ENCODE results near the gene COQ8A. TPM values are rescaled to one million over a fixed set of nuclear protein-coding genes. Genes with fewer than 3 reads are reported as not detected.

COQ8A gene
- total RNA-seq, 4 donors from 2014 or later = 46.0 to 80.5 (median 67.7) TPM

DNA sequence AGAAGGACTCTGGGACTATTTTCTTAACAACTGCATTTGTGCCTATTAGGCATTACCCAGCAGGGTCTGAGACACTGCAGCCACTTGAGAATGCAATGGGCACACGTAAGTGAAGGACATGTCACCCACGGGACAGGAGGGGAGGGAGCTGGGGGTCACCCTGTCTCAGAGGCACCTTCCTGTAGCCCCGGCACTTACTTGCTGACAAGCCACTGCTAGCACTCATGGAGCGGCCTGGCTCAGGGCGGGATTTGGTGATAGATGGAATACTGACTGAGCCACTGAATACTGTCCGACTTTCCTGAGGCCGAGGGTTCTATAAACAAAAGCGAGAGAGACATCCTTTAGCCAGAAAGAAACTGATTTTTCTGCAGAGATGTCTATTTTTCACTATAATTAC is 64.7 kb downstream of the COQ8A start:
- Histone ChIP-seq H3K4me3 (no peak overlapping the region), H3K36me3 (peaks cover 0 to 13% (median 0%) of the 10 kb centered on the region in 4 donors), H3K9me3 (no peaks in the 10 kb centered on the region), H3K27ac (no peak overlapping the region), H3K4me1 (no peaks in the 10 kb centered on the region), H3K27me3 (no peaks in the 10 kb centered on the region)
- intact Hi-C loops (cut with DNase I; ENCODE audit: low total_unique reads) (no loop called here), in situ Hi-C loops (cut with MboI; ENCODE audit: low pct_ligation_motif_present in 1 of 4, low pct_unique_long_range_greater_than_20kb in 1 of 4, low sequenced_read_pairs in 3 of 4) (no loop called here)
- TF ChIP-seq POLR2AphosphoS5 (IDR thresholded peaks at IDR 0.05) = no peak
- no peak for TF ChIP-seq POLR2A (IDR thresholded peaks at IDR 0.05)
- TF ChIP-seq EP300 (IDR thresholded peaks at IDR 0.05; ENCODE audit: low read depth) = no peak
- TF ChIP-seq, protein P1, sequence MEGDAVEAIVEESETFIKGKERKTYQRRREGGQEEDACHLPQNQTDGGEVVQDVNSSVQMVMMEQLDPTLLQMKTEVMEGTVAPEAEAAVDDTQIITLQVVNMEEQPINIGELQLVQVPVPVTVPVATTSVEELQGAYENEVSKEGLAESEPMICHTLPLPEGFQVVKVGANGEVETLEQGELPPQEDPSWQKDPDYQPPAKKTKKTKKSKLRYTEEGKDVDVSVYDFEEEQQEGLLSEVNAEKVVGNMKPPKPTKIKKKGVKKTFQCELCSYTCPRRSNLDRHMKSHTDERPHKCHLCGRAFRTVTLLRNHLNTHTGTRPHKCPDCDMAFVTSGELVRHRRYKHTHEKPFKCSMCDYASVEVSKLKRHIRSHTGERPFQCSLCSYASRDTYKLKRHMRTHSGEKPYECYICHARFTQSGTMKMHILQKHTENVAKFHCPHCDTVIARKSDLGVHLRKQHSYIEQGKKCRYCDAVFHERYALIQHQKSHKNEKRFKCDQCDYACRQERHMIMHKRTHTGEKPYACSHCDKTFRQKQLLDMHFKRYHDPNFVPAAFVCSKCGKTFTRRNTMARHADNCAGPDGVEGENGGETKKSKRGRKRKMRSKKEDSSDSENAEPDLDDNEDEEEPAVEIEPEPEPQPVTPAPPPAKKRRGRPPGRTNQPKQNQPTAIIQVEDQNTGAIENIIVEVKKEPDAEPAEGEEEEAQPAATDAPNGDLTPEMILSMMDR (IDR thresholded peaks at IDR 0.05) = no peak
- 87 to 88% methylated on average over 3 to 8 of the region's 8 CpGs for WGBS, 2 donors (ENCODE audit: low coverage in 1 of 2)
- DNase-seq = no peak

DNA sequence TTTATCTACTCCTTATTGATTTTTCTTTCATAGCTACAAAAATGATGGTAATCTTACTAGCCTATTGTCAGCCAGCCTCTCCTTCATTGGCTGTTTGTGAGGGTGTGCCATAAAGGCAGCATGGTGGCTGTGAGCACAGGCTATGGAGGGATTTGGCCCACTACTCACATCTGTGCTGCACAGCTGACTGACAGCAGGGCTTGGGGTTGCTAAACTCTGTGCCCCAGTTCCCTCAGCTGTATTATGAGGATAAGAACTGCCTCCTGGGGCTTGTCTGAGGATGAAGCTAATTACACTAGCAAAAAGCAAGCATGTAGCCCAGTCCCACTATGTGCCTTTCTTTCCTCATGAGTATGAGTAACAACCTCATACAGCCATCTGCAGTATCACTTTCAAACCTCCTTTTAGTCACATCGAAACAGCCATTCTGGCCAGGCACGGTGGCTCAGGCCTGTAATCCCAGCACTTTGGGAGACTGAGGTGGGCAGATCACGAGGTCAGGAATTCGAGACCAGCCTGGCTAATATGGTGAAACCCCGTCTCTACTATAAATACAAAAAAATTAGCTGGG is 66.2 kb downstream of the COQ8A start:
- H3K9me3 ChIP-seq = no peaks in the 10 kb centered on the region
- 80 to 83% methylated on average over 1 to 5 of the region's 5 CpGs for WGBS, 2 donors (ENCODE audit: low coverage in 1 of 2)
- in situ Hi-C loops (cut with MboI; ENCODE audit: low pct_ligation_motif_present in 1 of 4, low pct_unique_long_range_greater_than_20kb in 1 of 4, low sequenced_read_pairs in 3 of 4) (no loop called here), intact Hi-C loops (cut with DNase I; ENCODE audit: low total_unique reads) (no loop called here)
- peaks cover 0 to 4% (median 2%) of the 10 kb centered on the region in 4 donors for H3K4me1 ChIP-seq
- H3K36me3 ChIP-seq = peaks cover 0 to 7% (median 0%) of the 10 kb centered on the region in 4 donors
- H3K27me3 ChIP-seq = no peaks in the 10 kb centered on the region
- DNase-seq = no peak
- H3K4me3 ChIP-seq = no peak overlapping the region
- TF ChIP-seq EP300 (IDR thresholded peaks at IDR 0.05; ENCODE audit: low read depth) = no peak
- no peak for TF ChIP-seq POLR2A (IDR thresholded peaks at IDR 0.05)
- H3K27ac ChIP-seq = no peak overlapping the region

DNA sequence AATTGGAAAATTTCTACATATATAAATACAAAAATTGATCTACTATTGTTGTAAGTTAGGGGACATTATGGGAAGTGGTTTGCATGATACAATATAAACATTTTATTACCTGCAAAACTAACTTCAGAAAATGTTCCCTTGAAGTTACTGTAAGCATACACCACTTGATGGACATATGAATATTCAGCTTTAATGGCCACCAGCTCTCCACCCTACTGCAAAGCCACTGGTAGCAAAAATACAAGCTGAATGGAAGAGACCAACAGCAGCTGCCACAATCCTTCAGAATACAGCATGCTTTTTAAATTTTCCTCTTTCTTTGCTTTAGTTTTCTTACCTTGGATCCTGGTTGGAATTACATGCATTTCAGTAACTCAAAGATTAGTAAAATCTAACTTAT is 69.8 kb downstream of the COQ8A start:
- H3K27me3 ChIP-seq = no peaks in the 10 kb centered on the region
- H3K4me1 ChIP-seq = peaks cover 0 to 6% (median 2%) of the 10 kb centered on the region in 4 donors
- intact Hi-C loops (cut with DNase I; ENCODE audit: low total_unique reads) (no loop called here), in situ Hi-C loops (cut with MboI; ENCODE audit: low pct_ligation_motif_present in 1 of 4, low pct_unique_long_range_greater_than_20kb in 1 of 4, low sequenced_read_pairs in 3 of 4) (no loop called here)
- H3K36me3 ChIP-seq = peaks cover 0 to under 1% (median 0%) of the 10 kb centered on the region in 4 donors
- H3K27ac ChIP-seq = no peak overlapping the region
- no peak for DNase-seq
- H3K4me3 ChIP-seq = no peak overlapping the region
- no peaks in the 10 kb centered on the region for H3K9me3 ChIP-seq
- TF ChIP-seq, protein P1 (IDR thresholded peaks at IDR 0.05) = no peak
- TF ChIP-seq EP300 (IDR thresholded peaks at IDR 0.05; ENCODE audit: low read depth) = no peak
- TF ChIP-seq POLR2A (IDR thresholded peaks at IDR 0.05) = no peak

DNA sequence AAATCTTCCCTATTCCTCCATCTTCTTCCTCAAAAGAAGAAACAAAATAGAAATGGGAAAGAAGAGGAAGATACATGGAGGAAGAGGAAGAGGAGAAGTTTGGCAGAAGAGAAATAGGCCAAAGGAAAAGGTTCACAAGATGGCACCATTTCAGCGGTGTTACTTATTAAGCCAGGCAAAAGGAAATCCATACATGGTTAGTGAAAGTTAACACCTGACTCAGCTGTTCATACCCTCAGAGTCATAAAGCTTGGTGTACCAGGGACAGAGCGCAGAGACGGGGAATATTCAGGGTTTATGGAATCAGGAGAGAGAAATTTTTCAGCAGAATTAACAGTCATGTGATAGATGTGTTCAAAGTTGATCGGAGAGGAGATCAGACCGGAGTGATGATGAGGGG is 70.6 kb downstream of the COQ8A start:
- TF ChIP-seq, protein P1 (IDR thresholded peaks at IDR 0.05) = no peak
- TF ChIP-seq EP300 (IDR thresholded peaks at IDR 0.05; ENCODE audit: low read depth) (no peak), POLR2AphosphoS5 (IDR thresholded peaks at IDR 0.05) (no peak), POLR2A (IDR thresholded peaks at IDR 0.05) (no peak)
- no peak overlapping the region for H3K4me3 ChIP-seq
- no peaks in the 10 kb centered on the region for H3K9me3 ChIP-seq
- WGBS, 2 donors (ENCODE audit: low coverage in 1 of 2) = 57 to 77% methylated on average over 1 to 5 of the region's 5 CpGs
- intact Hi-C loops (cut with DNase I; ENCODE audit: low total_unique reads) (no loop called here), in situ Hi-C loops (cut with MboI; ENCODE audit: low pct_ligation_motif_present in 1 of 4, low pct_unique_long_range_greater_than_20kb in 1 of 4, low sequenced_read_pairs in 3 of 4) (no loop called here)
- H3K4me1 ChIP-seq = peaks cover 0 to 6% (median 2%) of the 10 kb centered on the region in 4 donors
- no peak for DNase-seq
- peak overlapping the region in 1 of 4 donors; percentile 13 for H3K27ac ChIP-seq
- peaks cover 0 to 1% (median 0%) of the 10 kb centered on the region in 4 donors for H3K36me3 ChIP-seq
- H3K27me3 ChIP-seq = no peaks in the 10 kb centered on the region

DNA sequence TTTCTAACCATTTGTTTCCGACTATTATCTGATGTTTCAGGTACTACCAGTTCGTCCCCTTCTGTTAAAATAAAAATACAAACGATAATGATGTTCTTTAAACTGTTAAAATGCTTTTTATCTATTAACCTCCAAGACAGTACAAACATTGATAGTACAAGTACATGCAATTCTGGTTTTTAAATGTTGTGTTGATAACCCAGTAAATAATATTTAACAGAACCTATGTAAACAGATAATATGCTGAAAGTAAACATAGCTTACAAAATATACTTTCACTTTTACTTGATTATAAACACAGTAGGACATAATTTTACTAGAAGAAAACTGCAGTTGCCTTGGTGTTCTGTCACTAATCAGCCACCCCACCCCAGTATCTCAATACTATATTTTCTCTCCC is 76.9 kb downstream of the COQ8A start:
- WGBS, 2 donors (ENCODE audit: low coverage in 1 of 2) = 53 to 80% methylated on average over 3 of the region's 3 CpGs
- Histone ChIP-seq H3K36me3 (peaks cover 0 to 19% (median 0%) of the 10 kb centered on the region in 4 donors), H3K4me3 (no peak overlapping the region), H3K27me3 (no peaks in the 10 kb centered on the region), H3K27ac (no peak overlapping the region), H3K4me1 (peaks cover 0 to 6% (median 0%) of the 10 kb centered on the region in 4 donors), H3K9me3 (no peaks in the 10 kb centered on the region)
- intact Hi-C loops (cut with DNase I; ENCODE audit: low total_unique reads) (no loop called here), in situ Hi-C loops (cut with MboI; ENCODE audit: low pct_ligation_motif_present in 1 of 4, low pct_unique_long_range_greater_than_20kb in 1 of 4, low sequenced_read_pairs in 3 of 4) (no loop called here)
- TF ChIP-seq, protein P1 (IDR thresholded peaks at IDR 0.05) = no peak
- TF ChIP-seq EP300 (IDR thresholded peaks at IDR 0.05; ENCODE audit: low read depth) = no peak
- TF ChIP-seq POLR2AphosphoS5 (IDR thresholded peaks at IDR 0.05) = no peak
- TF ChIP-seq POLR2A (IDR thresholded peaks at IDR 0.05) = no peak
- no peak for DNase-seq
